Astrocyte of the hippocampus (primary cell): Measurements from ENCODE around the gene DPP4.

Source experiments
- DNase-seq: peaks from one replicate; pipeline ENCODE4 v3.0.0; 2011; ENCODE audit warnings: low read depth, low spot score

The DPP4 gene

GRCh38 chr2:162073888-162074631, at the start of gene DPP4:
Gene DPP4 (minus strand): TSS chr2:162074215. CDS start chr2:162073981, 234 bp downstream.
- peak; percentile 70 for DNase-seq

DNA sequence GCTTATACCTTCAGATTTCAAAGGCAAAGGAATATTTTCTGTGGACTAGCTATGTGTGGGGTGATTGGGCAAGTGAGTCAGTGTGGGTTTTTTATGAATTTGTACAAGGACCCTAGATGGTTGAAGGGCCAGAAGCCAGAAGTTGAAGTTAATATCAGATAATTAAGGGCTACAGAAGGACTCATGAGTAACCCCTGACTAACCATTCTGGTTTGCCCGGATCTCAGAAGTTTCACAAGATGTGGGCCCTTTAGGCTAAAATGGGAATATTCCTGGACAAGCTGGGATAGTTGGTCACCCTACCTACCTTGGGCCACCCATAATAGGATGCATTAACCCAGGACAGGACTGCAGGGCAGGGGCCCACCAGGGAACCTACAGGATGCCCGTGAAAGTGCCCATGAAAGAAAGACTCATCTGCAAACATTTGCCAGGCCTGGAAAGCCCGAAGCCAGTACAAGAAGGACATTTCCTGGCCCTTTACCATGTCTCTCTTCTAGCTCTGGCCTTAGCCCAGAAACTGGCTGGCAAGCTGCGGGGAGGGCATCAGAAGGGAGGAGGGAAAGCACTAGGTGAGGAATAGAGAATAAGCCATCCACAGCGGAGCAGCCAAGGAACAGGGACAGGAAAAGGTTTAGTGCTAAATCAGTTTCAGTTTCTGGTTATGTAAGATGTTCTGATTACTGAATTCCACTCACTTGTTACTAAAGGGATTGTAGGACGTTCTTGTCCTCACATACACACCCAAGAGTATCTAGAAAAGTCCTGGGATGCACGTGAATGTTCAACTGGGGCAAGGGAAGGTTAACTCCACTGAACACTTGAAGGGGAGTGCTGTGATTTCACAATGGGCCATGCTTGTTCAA, 44.4 kb upstream of the DPP4 start:
- DNase-seq, result peak; percentile 32

DNA sequence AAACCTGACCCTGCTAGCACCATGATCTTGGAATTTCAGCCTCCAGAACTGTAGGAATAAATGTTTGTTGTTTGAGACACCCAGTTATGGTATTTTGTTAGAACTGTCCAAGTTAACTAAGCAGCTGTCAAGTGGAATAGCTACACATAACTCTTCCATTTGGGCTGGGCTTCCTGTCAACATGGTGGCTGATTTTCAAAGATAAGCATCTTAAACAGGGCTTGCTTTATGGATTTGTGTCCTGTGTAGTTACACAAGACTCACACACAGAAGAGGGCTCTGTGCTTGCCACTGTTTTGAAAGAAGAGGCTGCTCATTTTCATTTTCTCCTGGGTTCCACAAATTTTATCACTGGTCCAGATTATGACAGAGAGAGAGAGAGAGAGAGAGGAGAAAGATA, 42.3 kb upstream of the DPP4 start:
- no peak for DNase-seq

- DNase-seq, result no peak
Measured at GRCh38 chr2:162115076-162115475, 41.1 kb upstream of the DPP4 start.

DNA sequence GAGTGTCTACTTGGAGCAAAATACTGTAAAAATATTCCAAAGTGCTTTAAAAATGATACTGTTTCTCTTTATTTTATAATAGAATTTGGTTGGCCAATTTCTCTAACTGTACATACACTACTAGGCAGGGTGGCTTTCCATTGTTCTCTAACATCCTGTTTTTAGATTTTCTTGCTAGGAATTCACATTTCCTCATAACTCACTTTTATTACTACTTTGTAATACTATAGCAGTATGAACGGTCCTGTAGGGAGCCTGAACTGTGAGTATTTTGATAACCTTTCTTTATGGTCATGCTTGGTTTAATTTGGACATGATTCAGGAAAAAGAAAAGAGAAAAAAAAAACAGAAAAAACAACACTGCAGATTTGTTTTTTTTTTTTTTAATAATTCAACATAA, 40.3 kb upstream of the DPP4 start:
- no peak for DNase-seq

DNA sequence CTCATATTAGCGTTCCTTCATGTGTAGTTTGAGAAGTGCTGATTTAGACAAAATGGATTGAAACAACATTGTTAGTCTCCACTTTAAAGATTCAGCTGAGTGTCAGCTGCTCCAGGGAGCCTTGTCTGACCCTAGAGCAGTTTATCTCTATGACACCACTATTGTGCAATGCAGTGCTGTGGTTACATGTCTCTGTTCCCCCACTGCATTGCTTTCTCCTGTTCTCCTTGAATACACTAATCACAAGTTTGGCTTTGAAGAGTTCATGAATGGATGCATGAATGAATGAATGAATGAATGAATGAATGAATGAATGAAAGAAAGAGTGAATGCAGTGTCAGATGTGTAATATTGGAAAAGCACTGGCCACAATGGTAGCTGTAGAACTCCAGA, 39.8 kb upstream of the DPP4 start:
- DNase-seq, result peak; percentile 54

GRCh38 chr2:162113088-162113775, 39.2 kb upstream of the DPP4 start:
- peak; percentile 5 for DNase-seq

GRCh38 chr2:162111958-162112850, 38.2 kb upstream of the DPP4 start:
- peak; percentile 14 for DNase-seq

DNA sequence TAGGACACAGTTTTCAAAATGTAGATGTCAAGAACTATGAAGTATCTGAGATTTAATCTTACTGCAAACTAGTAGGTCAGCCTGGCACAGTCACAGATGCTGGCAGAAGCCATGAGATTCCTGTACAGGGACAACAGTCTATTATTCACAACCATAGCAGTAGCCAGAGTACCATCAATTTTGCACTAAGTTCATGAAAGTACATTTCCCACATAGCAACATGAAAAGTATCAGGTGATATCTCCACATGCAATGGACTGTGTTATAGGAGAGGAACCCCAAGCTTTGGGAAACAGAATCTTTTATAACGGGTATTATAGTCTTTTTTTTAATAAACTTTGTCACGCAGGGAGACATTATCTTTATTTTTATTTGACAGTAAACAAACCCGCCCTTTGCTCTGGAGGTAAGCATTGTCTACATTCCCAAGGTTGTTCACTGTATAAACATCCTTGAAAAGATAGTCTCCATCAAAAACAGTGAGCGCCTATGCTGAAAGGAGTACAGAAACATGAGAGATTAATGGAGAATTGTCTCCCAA, 33.4 kb upstream of the DPP4 start:
- DNase-seq, result no peak

- DNase-seq, result no peak
Measured at GRCh38 chr2:162106746-162107145, 32.7 kb upstream of the DPP4 start.

DNA sequence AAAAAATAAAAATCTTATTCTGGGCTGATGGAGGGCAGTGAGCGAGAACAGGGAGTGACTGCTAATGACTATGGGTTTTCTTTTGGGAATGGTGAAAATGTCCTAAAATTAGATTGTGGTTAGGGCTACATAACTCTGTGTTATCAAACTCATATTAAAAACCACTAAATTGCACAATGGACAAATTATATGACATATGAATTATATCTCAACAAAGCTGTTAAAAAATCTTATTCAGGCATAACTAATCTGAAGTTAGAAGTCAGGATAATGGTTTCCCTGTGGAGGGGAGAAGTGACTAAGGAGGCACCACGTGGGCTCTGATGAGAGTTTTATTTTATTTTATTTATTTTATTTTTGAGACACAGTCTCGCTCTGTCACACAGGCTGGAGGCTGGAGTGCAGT, 32.1 kb upstream of the DPP4 start:
- DNase-seq, result no peak

GRCh38 chr2:162103443-162104009, 29.5 kb upstream of the DPP4 start:
- DNase-seq, result no peak

- DNase-seq, result no peak
Measured at GRCh38 chr2:162100579-162100978, 26.6 kb upstream of the DPP4 start.

GRCh38 chr2:162099836-162100235, 25.8 kb upstream of the DPP4 start:
- no peak for DNase-seq

DNA sequence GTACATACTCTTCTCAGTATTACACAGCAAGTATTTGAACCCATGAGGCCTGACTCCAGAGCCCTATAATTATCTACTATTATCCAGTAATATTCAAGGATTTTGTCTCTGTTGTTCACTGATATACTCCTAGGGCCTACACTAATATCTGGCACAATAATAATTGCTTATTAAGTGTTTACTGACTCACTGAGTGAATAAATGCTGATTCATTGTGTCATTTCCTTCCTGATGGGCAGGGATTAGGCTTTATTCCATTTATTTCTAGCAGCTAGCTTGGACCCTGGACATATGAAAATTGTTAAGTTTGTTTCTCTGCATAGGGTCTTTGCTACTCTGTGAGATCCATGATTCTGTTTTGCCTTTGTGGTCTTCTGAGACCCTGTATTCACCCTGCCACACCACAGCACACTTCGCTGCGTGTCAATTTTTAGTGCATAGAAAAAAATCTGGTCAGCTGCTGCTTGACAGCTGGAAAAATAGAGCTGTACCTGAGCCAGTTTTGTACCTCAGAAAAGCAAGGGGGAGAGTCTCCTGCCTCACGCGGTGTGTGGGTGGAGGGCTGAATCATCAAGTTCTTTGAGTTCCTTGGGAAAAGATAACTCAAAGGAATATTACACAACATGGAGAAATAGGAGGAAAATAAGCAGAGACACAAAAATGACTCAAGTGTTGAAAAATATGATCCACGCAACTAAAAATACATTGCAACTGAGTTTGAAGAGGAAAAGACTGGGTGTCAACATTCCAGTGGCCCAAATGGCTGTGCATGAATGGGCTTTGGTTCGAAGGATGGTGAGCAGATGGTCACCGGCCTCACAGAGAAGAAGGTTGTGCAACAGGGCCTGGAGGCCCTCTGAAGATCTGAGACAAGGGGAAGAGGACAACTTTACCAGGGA, 18.9 kb upstream of the DPP4 start:
- peak; percentile 61 for DNase-seq

DNA sequence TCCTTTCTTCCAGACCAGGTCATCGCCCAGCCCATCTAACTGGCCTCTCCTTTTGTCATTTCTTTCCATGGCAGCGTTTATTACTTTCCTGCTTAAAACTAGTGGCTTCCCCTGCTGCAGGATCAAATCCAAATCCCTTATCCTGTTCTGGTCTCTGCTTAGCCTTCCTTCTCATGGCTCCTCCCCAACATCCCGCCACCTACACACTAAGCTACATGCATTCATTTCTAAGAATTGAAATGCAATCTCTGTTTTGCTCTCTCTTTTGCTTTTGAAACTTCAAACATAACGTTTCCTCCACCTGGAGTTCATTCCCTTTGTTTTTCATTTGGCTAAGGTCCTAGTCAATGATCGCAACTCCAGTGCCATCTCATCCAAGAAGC, 18.0 kb upstream of the DPP4 start:
- DNase-seq, result no peak

DNA sequence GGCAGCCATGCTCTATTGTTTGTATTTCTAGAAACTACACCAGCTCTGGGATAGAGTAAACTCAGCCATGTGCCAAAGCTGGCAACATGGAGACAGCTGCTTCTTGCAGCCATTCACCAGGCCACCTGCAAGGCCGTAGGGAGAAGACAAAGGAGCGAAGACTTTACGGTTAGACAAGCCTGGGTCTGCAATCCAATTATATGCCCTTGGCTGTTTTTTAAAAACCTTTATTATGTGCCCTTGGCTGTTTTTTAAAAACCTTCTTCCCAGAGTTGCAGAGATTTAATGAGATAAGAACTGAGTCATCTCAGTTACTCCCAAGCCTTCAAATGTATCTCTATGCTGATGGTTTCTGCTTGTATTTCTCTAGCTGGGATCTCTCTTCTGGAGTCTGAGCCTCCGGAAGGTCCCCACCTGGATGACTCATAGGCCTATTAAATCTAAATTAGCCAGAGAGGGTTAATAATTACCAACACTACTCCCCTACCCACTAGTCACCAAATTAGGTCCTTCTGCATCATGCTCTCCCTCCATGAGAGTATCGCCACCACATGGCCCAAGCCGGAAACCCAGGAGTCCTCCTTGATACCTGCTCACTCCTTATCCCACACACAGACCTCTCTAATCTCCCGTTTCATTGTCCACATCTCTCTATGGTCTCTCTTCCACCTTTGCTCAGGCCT, 17.5 kb upstream of the DPP4 start:
- no peak for DNase-seq

GRCh38 chr2:162090109-162090508, 16.1 kb upstream of the DPP4 start:
- DNase-seq, result no peak

GRCh38 chr2:162086904-162087303, 12.9 kb upstream of the DPP4 start:
- no peak for DNase-seq
